Loucy (cell line): ENCODE results near the gene SH3YL1.

Source experiments
- H2AFZ ChIP-seq: fragments of 200-600 bp; sonication (generic); 2 replicates; pipeline ENCODE4 v1.6.0; 2016; ENCODE audit warnings: antibody characterized with exemption, mild to moderate bottlenecking, low read length, moderate library complexity
- H3F3A ChIP-seq: fragments of 200-600 bp; 2 replicates; pipeline ENCODE4 v1.6.0; 2016; ENCODE audit warnings: antibody characterized with exemption, low read depth, mild to moderate bottlenecking
- H3K27me3 ChIP-seq: fragments of 200-600 bp; sonication (generic); 2 replicates; pipeline ENCODE4 v1.6.1; 2014; ENCODE audit warnings: low read length, mild to moderate bottlenecking; ENCODE audit not compliant: insufficient read depth, poor library complexity, severe bottlenecking
- H3K36me3 ChIP-seq: fragments of 200-600 bp; sonication (generic); 2 replicates; pipeline ENCODE4 v1.6.1; 2016; ENCODE audit warnings: low read length; ENCODE audit not compliant: insufficient read depth
- H3K4me1 ChIP-seq: fragments of 200-600 bp; sonication (generic); 2 replicates; pipeline ENCODE4 v1.5.1; 2014; ENCODE audit warnings: low read length, mild to moderate bottlenecking; ENCODE audit not compliant: insufficient read depth, poor library complexity, severe bottlenecking
- H3K4me2 ChIP-seq: fragments of 200-600 bp; sonication (generic); 2 replicates; pipeline ENCODE4 v1.6.0; 2014; ENCODE audit warnings: antibody characterized with exemption, low read length, low read depth, mild to moderate bottlenecking; ENCODE audit not compliant: poor library complexity, severe bottlenecking
- H3K4me3 ChIP-seq: fragments of 200-600 bp; sonication (generic); 2 replicates; pipeline ENCODE4 v1.5.1; 2014; ENCODE audit warnings: low read length, mild to moderate bottlenecking, mixed read lengths; ENCODE audit not compliant: poor library complexity, severe bottlenecking
- H3K79me2 ChIP-seq: fragments of 200-600 bp; sonication (generic); 2 replicates; pipeline ENCODE4 v1.6.1; 2014; ENCODE audit warnings: low read length; ENCODE audit not compliant: insufficient read depth
- H3K9ac ChIP-seq: fragments of 200-600 bp; sonication (generic); 2 replicates; pipeline ENCODE4 v1.6.0; 2014; ENCODE audit warnings: mild to moderate bottlenecking, low read depth, low read length, moderate library complexity; ENCODE audit not compliant: poor library complexity, severe bottlenecking
- H3K9me2 ChIP-seq: fragments of 200-600 bp; sonication (generic); replicated peaks from 2 replicates; pipeline ENCODE4 v1.6.1; 2016; ENCODE audit warnings: low read depth, low read length, mixed read lengths
- H3K9me3 ChIP-seq: fragments of 200-600 bp; sonication (generic); 2 replicates; pipeline ENCODE4 v1.6.1; 2014; ENCODE audit warnings: mild to moderate bottlenecking, antibody characterized with exemption, low read length, low read depth; ENCODE audit not compliant: insufficient read depth
- H4K20me1 ChIP-seq: fragments of 200-600 bp; sonication (generic); 2 replicates; pipeline ENCODE4 v1.6.0; 2014; ENCODE audit warnings: antibody characterized with exemption, low read length, mild to moderate bottlenecking; ENCODE audit not compliant: insufficient read depth, poor library complexity, severe bottlenecking
- EZH2phosphoT487 ChIP-seq: fragments of 200-600 bp; IDR thresholded peaks from 2 replicates; pipeline ENCODE4 v1.6.1; 2018; ENCODE audit warnings: antibody characterized with exemption, mild to moderate bottlenecking, moderate library complexity, borderline replicate concordance
- TF ChIP-seq, protein P1 (sequence below): fragments of 200-600 bp; sonication (generic); conservative IDR thresholded peaks from 2 replicates; pipeline ENCODE4 v1.5.1; 2014; ENCODE audit warnings: mild to moderate bottlenecking, antibody characterized with exemption, low read length

SH3YL1 gene

DNA sequence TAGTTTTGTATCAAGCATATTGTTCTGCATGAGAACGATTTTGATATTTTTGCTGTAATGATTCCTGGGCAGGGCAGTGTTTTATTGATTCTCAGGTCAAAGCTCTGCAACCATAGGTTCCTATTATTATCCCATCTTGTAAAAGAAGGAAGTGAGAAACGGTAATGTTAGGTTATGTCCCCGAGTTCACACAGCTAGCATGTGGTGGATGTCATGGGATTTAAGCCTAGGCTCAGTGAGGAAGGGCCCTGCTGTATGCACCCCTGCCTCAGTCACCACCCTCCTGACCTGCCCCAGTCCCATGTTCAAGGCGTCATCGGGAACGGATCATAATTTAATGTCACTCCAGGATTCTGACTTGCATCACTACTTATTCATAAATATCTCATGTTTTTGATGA, 11.6 kb upstream of the SH3YL1 start:
- Histone ChIP-seq H2AFZ (no peak overlapping the region), H3K9ac (no peak overlapping the region), H3K4me1 (peaks cover 14% of the 10 kb centered on the region), H3K9me2 (no peaks in the 10 kb centered on the region), H3K9me3 (no peaks in the 10 kb centered on the region), H3F3A (no peaks in the 10 kb centered on the region), H3K79me2 (peaks cover 56% of the 10 kb centered on the region), H3K27me3 (no peaks in the 10 kb centered on the region), H4K20me1 (peaks cover 51% of the 10 kb centered on the region), H3K4me3 (no peak overlapping the region), H3K36me3 (peaks cover 77% of the 10 kb centered on the region), H3K4me2 (no peak overlapping the region)
- TF ChIP-seq, protein P1, sequence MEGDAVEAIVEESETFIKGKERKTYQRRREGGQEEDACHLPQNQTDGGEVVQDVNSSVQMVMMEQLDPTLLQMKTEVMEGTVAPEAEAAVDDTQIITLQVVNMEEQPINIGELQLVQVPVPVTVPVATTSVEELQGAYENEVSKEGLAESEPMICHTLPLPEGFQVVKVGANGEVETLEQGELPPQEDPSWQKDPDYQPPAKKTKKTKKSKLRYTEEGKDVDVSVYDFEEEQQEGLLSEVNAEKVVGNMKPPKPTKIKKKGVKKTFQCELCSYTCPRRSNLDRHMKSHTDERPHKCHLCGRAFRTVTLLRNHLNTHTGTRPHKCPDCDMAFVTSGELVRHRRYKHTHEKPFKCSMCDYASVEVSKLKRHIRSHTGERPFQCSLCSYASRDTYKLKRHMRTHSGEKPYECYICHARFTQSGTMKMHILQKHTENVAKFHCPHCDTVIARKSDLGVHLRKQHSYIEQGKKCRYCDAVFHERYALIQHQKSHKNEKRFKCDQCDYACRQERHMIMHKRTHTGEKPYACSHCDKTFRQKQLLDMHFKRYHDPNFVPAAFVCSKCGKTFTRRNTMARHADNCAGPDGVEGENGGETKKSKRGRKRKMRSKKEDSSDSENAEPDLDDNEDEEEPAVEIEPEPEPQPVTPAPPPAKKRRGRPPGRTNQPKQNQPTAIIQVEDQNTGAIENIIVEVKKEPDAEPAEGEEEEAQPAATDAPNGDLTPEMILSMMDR = no peak
- no peak for TF ChIP-seq EZH2phosphoT487

DNA sequence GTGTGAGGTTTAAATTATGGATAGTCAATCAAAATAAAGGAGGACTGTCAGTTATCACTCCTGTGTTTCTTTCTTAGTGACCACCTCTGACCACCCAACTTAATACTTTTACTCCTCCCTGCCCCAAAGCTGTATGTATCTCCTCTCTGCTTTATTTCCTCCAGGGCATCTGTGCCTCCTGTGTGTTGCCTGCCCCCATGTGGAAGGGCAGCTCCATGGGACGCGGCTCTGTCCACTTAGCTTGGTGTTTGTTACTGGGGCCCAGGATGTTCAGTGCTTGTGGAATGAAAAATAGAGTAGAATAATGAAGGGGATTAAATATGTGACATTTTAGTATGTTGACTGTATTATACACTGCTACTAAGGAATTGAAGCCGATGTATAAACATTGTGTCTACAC, 10.7 kb upstream of the SH3YL1 start:
- Histone ChIP-seq H3K4me1 (peaks cover 21% of the 10 kb centered on the region), H3K9me3 (no peaks in the 10 kb centered on the region), H3K36me3 (peaks cover 70% of the 10 kb centered on the region), H3K9ac (no peak overlapping the region), H3K4me3 (no peak overlapping the region), H3K4me2 (no peak overlapping the region), H3K9me2 (no peaks in the 10 kb centered on the region), H4K20me1 (peaks cover 60% of the 10 kb centered on the region), H2AFZ (no peak overlapping the region), H3K79me2 (peaks cover 65% of the 10 kb centered on the region), H3F3A (no peaks in the 10 kb centered on the region), H3K27me3 (no peaks in the 10 kb centered on the region)
- TF ChIP-seq, protein P1 = peak; percentile 53
- no peak for TF ChIP-seq EZH2phosphoT487

DNA sequence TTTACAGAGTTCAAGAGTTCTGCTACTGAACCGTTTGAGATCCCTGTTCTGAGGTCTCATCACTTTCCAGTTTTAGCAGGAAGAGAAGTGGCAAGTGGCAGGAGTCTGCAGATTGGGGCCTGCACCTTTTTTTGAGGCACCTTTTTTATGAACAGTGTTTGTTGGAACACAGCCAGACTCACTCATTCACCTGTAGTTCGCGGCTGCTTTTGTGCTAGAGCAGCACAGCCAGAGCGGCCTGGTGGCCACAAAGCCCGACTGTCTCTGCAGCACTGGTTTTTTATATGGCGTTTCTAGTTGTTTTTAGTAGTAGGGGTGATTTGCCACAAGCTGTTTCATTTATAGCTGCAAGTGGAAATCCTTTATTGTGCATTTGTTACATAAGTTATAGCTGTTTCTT, 9.5 kb upstream of the SH3YL1 start:
- peak overlapping the region; percentile 98 for H3K4me2 ChIP-seq
- H3K4me3 ChIP-seq = peak overlapping the region; percentile 14
- no peaks in the 10 kb centered on the region for H3K27me3 ChIP-seq
- peaks cover 32% of the 10 kb centered on the region for H3K4me1 ChIP-seq
- no peaks in the 10 kb centered on the region for H3K9me3 ChIP-seq
- peaks cover 72% of the 10 kb centered on the region for H4K20me1 ChIP-seq
- no peak for TF ChIP-seq EZH2phosphoT487
- TF ChIP-seq, protein P1 = no peak
- no peaks in the 10 kb centered on the region for H3F3A ChIP-seq
- H2AFZ ChIP-seq = no peak overlapping the region
- no peak overlapping the region for H3K9ac ChIP-seq
- H3K9me2 ChIP-seq = no peaks in the 10 kb centered on the region
- H3K79me2 ChIP-seq = peaks cover 76% of the 10 kb centered on the region
- peaks cover 58% of the 10 kb centered on the region; the same call in 1 of the 2 replicates for H3K36me3 ChIP-seq
